Measurements from ENCODE around the gene QSER1.

- TF ChIP-seq CTCF (IDR thresholded peaks at IDR 0.05) (no peak), POLR2A (IDR thresholded peaks at IDR 0.05) (no peak), POLR2AphosphoS5 (IDR thresholded peaks at IDR 0.05) (no peak)
Measured at GRCh38 chr11:32905028-32905667, 12.5 kb downstream of the QSER1 start.
